Measurements from ENCODE around the gene NID2. TPM values are rescaled to one million over a fixed set of nuclear protein-coding genes. Genes with fewer than 3 reads are reported as not detected.

NID2 gene, protein sequence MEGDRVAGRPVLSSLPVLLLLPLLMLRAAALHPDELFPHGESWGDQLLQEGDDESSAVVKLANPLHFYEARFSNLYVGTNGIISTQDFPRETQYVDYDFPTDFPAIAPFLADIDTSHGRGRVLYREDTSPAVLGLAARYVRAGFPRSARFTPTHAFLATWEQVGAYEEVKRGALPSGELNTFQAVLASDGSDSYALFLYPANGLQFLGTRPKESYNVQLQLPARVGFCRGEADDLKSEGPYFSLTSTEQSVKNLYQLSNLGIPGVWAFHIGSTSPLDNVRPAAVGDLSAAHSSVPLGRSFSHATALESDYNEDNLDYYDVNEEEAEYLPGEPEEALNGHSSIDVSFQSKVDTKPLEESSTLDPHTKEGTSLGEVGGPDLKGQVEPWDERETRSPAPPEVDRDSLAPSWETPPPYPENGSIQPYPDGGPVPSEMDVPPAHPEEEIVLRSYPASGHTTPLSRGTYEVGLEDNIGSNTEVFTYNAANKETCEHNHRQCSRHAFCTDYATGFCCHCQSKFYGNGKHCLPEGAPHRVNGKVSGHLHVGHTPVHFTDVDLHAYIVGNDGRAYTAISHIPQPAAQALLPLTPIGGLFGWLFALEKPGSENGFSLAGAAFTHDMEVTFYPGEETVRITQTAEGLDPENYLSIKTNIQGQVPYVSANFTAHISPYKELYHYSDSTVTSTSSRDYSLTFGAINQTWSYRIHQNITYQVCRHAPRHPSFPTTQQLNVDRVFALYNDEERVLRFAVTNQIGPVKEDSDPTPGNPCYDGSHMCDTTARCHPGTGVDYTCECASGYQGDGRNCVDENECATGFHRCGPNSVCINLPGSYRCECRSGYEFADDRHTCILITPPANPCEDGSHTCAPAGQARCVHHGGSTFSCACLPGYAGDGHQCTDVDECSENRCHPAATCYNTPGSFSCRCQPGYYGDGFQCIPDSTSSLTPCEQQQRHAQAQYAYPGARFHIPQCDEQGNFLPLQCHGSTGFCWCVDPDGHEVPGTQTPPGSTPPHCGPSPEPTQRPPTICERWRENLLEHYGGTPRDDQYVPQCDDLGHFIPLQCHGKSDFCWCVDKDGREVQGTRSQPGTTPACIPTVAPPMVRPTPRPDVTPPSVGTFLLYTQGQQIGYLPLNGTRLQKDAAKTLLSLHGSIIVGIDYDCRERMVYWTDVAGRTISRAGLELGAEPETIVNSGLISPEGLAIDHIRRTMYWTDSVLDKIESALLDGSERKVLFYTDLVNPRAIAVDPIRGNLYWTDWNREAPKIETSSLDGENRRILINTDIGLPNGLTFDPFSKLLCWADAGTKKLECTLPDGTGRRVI (N-terminal part only)
- 10 to 100 TPM in 2 of 3 donors, 1 to 10 TPM in 1; 4.0 to 25.9 (median 21.7) TPM for polyA plus RNA-seq

DNA sequence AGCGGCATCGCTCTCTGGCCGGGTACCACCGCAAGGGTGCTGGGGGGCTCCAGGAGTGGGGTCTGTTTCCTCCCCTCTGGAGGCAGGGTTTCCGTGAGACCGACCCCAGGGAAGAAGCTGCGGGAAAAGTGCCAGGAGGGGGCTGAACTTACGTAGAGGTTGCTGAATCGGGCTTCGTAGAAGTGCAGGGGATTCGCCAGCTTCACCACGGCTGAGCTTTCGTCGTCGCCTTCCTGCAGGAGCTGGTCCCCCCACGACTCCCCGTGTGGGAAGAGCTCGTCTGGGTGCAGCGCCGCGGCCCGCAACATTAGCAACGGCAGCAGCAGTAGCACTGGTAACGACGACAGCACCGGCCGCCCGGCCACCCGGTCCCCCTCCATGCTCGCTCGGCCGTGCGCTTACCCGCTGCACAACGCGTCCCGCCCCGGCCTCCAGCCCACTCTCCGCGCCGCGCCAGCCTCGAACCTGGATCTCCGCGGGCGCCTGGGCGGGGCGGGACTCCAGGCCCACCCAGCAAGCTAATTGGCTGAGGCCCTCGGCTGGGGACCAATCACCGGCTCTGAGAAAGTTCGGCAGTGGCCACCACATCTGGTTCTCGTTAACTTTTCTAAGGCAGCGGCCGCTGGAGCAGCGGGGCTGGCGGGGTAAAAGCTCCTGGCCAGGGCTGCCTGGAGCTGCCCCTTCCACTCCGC, at the start of gene NID2:
TSS of gene NID2 (minus strand) at position 445 of the 692 bp plus-strand sequence. CDS start at position 380, 65 bp downstream.
- no peak within 1 kb of the TSS for H3K27ac ChIP-seq (ENCODE audit: low read depth, low read length)
- WGBS, 3 donors, result 0% methylated on average over 54 to 57 of the region's 57 CpGs

DNA sequence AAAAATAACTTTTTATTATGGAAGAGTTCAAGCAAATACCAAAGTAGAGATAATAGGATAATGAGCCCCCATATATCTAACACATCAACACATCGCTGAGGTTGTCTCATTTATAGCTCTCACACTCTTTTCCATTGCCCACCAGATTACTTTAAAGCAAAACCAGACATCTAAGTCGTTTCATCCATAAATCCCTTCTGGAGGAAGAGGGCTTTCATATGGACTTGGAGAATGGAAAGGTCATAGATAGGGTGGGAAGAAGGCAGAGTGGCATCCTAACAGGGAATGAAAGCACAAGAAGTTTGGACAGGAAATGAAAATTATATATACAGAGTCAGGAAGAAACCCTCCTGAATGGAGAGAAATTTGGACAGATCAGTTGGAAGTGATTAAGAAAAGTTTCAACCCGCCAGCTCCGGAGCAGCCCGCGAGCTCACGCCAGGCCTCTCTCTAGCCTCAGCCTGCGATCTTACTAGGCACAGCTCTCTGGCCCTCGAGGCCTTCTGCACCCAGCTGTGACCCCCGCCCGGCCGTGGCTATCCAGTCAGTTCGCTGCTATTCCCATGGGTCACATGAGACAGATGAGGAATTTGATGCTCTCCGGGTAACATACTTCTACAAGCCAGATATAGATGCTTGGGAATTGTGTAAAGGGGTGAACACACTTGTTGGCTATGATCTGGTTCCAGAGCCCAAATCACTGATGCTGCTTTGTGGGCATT, 48.4 kb upstream of the NID2 start:
- WGBS, 3 donors, result 74 to 82% (median 79%) methylated on average over 14 of the region's 14 CpGs
- H3K27ac ChIP-seq (ENCODE audit: low read depth, low read length), result no peak overlapping the region

DNA sequence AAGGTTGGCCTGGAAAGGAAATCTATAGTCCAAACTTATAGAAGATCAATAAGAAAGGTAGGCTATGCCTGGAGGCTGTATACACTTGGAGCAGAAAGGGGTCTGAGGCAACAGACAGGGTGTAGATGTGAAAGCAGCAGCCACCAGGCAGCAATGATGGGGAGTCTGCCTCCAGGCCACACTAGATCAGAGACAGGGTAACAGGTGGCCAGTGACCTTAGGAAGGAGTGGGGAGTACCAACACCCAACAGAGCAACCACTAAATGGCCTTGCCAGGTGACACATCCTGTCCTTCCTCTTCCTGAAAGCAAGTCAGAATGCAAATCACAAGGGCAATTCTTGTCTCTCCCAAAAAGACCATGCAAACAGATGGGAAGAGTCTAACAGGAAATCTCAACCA, 46.4 kb upstream of the NID2 start:
- no peak overlapping the region for H3K27ac ChIP-seq (ENCODE audit: low read depth, low read length)

DNA sequence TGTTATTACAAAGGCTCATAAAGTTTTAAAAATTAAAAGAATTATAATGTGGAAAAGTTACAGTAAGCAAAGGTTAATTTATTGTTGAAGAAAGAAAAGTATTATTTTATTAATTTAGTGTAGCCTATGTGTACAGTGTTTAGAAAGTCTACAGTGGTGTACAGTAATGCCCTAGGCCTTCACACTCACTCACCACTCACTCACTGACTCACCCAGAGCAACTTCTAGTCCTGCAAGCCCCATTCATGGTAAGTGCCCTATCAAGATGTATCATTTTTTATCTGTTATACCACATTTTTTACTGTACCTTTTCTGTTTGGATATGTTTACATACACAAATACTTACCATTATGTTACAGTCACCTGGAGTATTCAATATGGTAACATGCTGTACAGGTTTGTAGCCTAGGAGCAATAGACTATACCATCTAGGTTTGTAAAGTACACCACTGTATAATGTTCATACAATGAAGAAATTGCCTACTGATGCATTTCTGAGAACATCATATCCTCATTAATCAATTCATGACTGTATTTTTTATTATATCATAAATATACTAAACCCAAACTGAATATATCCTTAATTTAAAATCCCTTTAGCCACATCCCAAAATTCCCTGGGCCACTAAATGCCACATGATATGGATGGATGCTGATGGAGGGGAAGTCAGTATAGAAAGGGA, 43.6 kb upstream of the NID2 start:
- no peak overlapping the region for H3K27ac ChIP-seq (ENCODE audit: low read depth, low read length)

DNA sequence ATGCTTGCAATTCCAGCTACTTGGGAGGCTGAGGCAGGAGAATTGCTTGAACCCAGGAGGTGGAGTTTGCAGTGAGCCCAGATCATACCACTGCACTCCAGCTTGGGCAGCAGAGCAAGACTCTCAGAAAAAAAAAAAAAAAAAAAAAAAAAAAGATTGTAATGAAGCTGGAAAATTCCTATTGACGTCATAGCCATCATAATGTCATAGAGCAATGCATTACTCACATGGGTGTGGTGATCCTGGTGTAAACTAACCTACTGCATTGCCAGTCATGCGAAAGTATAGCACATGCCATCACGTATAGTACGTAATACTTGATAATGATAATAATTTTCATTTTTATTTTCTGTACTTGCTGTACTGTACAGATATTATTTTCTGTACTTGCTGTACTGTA, 42.7 kb upstream of the NID2 start:
- 86 to 93% (median 91%) methylated on average over 4 of the region's 4 CpGs for WGBS, 3 donors
- H3K27ac ChIP-seq (ENCODE audit: low read depth, low read length), result no peak overlapping the region

DNA sequence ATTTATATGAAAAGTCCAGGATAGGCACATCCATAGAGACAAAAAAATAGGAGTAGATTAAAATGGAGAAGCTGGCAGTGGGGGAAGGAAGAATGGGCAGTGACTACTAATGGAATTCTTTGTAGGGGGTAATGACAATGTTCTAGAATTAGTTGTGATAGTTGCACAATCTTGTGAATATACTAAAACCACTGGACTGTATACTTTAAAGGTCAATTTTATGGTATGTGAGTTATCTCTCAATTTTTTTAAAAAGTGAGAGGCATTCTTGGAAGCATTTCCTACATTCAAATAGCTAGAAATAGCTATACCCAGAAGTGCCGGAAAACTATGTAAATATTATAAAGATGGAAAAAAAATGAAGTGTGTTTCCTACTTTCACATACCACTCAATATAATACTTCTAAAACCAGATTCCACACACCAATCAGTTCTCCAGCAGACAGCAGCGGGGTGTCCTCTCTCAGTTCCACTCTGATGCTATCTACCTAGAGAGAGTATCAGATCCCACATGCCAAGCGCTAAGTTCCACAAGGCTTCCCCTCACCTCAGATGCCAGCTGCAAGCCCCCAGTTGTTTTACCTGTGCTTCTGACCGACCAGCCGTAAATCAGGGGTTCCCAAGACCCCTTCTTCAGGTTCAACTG, 41.7 kb upstream of the NID2 start:
- no peak overlapping the region for H3K27ac ChIP-seq (ENCODE audit: low read depth, low read length)
- WGBS, 3 donors, result 66 to 91% (median 73%) methylated on average over 5 of the region's 5 CpGs

DNA sequence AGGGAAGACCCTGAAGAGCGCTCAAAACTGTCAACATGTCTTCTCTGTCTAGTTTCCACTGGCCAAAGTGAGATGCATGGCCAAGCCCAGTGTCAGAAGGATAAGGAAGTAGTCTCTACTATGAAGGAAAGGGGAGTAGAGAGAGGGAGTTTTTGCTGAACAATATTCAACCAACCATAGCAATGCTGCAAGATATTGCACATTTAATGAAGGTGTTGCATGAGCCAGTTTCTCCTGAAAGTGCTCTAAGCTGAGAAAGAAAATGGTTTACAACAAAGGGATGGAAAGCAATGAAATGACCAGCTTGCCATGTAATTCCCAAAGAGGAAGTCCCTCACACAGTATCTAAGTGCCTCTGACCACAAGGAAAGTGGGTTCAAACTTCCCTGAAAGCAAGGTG, 40.0 kb upstream of the NID2 start:
- H3K27ac ChIP-seq (ENCODE audit: low read depth, low read length), result no peak overlapping the region
- WGBS, 3 donors, result 93 to 97% (median 94%) methylated on average over 1 of the region's 1 CpG

DNA sequence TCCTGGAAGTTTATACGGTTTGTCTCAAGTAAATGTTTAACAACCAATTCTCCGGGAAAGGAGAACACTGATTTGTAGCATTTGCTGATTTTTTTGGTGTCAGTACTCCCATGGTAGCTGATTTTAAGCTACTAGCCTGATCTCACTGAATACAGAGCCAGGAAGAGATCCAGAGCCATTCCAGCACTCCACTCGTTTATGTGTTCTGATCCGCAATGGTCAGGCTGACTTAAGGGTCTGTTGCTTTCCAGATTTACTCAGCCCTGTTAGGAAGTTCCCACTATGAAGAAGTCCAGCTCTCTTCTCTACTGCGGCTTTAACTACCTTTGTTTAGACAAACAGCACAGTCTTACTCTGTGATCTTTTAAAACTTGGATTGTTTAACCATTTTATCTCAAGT, 38.0 kb upstream of the NID2 start:
- H3K27ac ChIP-seq (ENCODE audit: low read depth, low read length), result no peak overlapping the region
- WGBS, 3 donors, result 33 to 54% (median 53%) methylated on average over 5 of the region's 5 CpGs

DNA sequence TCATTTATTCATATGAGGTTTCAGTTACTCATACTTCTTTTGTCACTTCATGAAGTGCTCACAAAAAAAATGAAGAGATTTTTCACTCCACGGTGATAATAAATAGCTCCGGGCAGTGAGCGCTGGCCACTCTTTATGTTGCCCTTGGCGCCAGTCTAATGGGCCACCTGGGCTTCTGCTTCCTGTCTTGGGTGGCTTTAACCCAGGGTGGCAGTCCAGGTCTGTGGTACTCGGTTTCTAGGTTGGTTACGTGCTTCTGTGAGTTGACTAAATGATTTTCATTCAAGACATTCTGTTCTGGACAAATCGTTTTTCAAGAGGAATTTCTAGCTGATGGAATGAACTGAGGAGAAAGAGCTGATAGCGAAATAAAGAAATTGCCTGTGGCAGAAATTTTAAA, 34.6 kb upstream of the NID2 start:
- no peak overlapping the region for H3K27ac ChIP-seq (ENCODE audit: low read depth, low read length)
- WGBS, 3 donors, result 84 to 93% (median 91%) methylated on average over 8 of the region's 8 CpGs

DNA sequence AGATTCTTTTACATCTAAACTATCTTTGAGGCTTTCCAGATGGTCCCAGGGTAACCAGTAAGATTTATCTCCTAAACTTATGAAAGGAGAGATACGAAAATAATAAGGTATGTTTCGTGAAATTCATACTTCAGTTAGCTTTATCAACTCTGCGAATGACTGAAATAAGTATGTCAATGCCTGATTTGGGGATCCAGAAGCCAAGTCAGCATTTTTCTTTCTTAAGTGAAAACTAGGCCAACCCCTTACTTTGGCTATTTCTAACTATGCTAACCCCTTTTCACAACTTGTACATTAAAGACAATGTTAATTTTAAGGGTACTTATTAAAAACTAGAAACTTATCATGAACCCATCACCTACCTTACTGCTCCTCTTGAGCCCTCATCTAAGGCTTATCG, 26.9 kb upstream of the NID2 start:
- WGBS, 3 donors, result 82 to 94% (median 93%) methylated on average over 4 of the region's 4 CpGs
- H3K27ac ChIP-seq (ENCODE audit: low read depth, low read length), result no peak overlapping the region

DNA sequence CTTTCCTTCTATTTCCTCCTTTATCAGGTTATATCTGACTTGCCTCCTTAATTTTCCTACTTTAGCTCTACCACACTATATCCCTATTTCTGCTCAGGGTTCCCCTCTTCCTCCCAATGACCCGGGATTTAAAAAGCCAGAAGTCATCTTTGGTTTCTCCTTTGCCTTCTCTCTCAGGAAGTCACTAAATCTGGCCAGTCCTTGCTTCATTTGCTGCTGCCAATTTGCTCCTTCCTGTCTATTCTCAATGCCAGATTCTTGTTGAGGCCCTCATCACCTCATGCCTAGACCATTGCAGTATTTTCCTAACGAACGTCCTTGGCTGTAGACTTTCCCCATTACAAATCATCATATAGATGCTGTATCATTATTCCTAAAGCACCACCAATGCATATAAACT, 26.5 kb upstream of the NID2 start:
- H3K27ac ChIP-seq (ENCODE audit: low read depth, low read length), result no peak overlapping the region
- WGBS, 3 donors, result 57 to 68% (median 65%) methylated on average over 3 of the region's 3 CpGs

DNA sequence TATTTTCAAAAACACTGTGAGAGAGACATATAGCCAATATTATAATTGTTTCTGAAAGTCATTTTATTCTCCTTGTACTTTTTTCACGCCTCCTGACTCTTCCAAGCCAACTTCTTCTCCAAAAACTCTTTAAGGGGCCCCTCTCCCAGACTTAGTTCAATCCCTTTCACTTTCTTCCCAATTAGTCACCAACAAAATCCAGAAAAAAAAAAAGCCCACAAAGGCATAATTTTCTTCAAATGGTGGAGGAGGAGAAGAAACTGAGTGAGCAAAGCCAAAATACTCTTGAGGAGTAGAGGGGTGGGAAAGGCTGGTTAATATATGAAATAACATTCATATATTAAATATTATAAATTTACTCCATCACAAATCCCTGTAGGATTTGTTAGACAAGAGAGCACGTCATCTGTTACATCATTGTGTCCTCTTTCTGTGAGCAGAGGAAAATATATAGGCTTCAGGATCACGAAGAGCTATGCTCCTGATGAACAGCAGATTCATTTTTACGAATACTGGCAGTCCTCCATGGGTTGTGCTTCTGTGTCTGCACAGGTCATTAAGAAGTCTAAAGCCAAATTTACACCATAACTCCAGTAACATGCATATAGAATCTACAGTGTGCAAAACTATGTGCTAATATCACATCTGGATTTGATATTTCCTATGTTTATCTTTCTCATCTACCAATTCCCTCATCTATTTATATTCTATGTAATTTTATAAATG, 25.9 kb upstream of the NID2 start:
- WGBS, 3 donors, result 55 to 67% (median 59%) methylated on average over 4 of the region's 4 CpGs
- H3K27ac ChIP-seq (ENCODE audit: low read depth, low read length), result no peak overlapping the region

DNA sequence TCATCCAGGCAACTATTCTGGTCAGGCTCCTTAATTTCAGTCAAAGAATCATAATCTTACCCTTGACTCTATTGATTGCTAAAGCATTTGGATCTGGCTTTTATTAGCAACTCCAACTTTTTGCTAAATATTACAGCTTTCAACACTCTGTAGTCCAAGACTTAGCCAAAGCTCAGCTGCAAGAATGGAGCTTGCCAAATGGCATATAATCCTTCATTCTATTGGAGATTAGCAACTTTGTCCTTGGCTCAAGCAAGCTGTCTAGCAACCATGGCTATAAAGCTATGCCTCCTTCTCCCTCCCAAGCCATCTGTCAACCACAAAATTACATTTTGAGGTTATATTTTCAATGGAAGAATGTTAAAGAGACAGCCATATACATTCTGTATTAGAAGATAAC, 23.1 kb upstream of the NID2 start:
- no peak overlapping the region for H3K27ac ChIP-seq (ENCODE audit: low read depth, low read length)

DNA sequence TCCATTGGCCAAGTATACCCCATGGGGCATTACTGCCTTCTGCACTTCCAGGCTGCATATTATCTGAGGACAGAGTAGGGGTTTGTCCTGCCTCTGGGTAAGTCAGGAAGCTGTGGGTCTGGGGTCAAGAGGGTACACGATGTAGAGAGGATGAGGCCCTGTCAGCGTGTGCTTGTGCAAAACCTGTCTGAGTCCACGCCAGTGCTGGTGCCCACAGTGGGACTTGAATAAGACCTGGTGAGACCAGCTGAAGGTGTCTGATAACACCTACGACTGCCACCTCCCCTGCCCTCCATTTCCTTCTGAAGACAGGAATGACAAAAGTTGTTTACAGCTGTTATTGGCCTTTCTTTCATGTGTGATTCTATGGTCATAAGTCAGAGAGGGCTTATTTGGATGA, 22.1 kb upstream of the NID2 start:
- no peak overlapping the region for H3K27ac ChIP-seq (ENCODE audit: low read depth, low read length)
- WGBS, 3 donors, result 68 to 86% (median 83%) methylated on average over 4 of the region's 4 CpGs

DNA sequence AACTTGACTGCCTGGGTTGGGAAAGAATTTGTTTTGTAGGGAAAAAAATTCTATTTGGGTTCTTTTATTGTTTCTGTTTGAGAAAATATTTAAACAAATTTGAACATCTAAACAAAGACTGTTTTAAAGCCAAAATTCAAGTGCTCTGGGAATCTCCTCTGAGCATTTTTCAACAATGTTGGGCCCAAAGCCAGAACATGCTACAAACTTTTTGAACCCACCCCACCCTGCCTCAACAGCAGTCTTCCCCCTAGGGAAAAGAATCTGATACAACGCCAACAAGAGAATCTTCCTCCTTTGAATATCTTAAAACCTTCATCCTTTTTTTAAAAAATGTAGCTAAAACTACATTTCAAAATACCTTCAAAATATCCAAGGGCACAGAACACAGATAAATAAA, 20.4 kb upstream of the NID2 start:
- 35 to 75% (median 57%) methylated on average over 1 of the region's 1 CpG for WGBS, 3 donors
- H3K27ac ChIP-seq (ENCODE audit: low read depth, low read length), result no peak overlapping the region

DNA sequence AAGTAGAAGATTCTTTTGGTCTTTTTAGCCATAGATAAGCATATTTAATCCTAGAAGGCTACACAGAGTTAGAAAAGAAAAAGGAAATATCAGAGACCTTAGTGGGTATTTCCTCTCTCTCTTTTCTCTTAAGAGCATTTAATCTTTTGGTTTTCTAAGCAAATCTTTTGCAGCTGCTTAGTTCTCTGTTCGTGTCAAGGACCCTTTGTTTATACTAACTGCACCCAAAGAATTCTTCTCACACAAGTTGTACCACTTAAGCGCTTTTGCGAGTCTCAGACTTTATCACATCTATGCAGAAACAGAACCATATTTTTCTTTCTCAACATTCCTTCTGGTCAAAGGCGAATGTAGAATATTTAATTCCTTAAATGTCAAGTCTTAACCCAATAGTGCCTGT, 17.9 kb upstream of the NID2 start:
- H3K27ac ChIP-seq (ENCODE audit: low read depth, low read length), result no peak overlapping the region

More for the DNA sequence above, 17.9 kb upstream of the NID2 start:
- 35 to 72% (median 71%) methylated on average over 4 of the region's 4 CpGs for WGBS, 3 donors

All from adipose tissue (tissue), 3 donors.